ENCODE results near the gene SEMA4B.
"Not testable (repeated sequence)": the region's sequence is repeated elsewhere in the genome, so short reads cannot be mapped to it uniquely, and the experiment has no call there.

Gene SEMA4B, protein sequence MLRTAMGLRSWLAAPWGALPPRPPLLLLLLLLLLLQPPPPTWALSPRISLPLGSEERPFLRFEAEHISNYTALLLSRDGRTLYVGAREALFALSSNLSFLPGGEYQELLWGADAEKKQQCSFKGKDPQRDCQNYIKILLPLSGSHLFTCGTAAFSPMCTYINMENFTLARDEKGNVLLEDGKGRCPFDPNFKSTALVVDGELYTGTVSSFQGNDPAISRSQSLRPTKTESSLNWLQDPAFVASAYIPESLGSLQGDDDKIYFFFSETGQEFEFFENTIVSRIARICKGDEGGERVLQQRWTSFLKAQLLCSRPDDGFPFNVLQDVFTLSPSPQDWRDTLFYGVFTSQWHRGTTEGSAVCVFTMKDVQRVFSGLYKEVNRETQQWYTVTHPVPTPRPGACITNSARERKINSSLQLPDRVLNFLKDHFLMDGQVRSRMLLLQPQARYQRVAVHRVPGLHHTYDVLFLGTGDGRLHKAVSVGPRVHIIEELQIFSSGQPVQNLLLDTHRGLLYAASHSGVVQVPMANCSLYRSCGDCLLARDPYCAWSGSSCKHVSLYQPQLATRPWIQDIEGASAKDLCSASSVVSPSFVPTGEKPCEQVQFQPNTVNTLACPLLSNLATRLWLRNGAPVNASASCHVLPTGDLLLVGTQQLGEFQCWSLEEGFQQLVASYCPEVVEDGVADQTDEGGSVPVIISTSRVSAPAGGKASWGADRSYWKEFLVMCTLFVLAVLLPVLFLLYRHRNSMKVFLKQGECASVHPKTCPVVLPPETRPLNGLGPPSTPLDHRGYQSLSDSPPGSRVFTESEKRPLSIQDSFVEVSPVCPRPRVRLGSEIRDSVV

DNA sequence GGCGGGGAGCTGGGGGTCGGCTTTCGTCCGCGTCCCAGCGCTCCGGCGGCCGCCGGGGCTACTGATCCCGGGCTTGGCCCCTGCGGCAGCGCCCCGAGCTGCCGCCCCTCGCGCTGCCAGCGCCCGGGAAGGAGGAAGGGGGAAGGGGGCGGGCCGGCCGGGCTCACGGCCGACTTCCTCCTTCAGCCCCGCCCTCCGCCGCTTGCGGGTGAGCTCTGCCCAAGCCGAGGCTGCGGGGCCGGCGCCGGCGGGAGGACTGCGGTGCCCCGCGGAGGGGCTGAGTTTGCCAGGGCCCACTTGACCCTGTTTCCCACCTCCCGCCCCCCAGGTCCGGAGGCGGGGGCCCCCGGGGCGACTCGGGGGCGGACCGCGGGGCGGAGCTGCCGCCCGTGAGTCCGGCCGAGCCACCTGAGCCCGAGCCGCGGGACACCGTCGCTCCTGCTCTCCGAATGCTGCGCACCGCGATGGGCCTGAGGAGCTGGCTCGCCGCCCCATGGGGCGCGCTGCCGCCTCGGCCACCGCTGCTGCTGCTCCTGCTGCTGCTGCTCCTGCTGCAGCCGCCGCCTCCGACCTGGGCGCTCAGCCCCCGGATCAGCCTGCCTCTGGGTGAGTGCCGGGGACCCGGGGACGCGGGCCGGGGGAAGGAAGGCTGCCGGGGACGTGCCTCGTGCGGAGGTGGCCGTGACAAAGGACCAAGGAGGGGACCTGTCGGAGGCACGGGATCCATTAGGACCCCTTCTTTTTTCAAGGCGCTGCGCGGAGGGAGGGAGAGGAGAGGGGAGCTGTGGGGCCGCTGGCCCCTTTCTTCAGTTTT, at the start of gene SEMA4B:
Gene SEMA4B (plus strand): TSS at position 201 of the 814 bp plus-strand sequence. CDS start 249 bp downstream, at position 450.
- Histone ChIP-seq H3K27me3 (ENCODE audit: control insufficient read depth, insufficient read depth, low read length) (no peaks in the 10 kb centered on the region), H3K4me3 (ENCODE audit: low read length) (peak within 1 kb of the TSS; percentile 85), H3K4me1 (ENCODE audit: control insufficient read depth, low read depth, low read length) (peaks cover 18% of the 10 kb centered on the region), H3K36me3 (ENCODE audit: control insufficient read depth, low read depth, low read length) (peaks cover 2% of the 10 kb centered on the region), H3K27ac (ENCODE audit: low read length) (peak within 1 kb of the TSS; percentile 24), H3K9me3 (ENCODE audit: control insufficient read depth, low read depth, low read length) (no peaks in the 10 kb centered on the region), H3K9ac (ENCODE audit: low read length) (peak within 1 kb of the TSS; percentile 86)

DNA sequence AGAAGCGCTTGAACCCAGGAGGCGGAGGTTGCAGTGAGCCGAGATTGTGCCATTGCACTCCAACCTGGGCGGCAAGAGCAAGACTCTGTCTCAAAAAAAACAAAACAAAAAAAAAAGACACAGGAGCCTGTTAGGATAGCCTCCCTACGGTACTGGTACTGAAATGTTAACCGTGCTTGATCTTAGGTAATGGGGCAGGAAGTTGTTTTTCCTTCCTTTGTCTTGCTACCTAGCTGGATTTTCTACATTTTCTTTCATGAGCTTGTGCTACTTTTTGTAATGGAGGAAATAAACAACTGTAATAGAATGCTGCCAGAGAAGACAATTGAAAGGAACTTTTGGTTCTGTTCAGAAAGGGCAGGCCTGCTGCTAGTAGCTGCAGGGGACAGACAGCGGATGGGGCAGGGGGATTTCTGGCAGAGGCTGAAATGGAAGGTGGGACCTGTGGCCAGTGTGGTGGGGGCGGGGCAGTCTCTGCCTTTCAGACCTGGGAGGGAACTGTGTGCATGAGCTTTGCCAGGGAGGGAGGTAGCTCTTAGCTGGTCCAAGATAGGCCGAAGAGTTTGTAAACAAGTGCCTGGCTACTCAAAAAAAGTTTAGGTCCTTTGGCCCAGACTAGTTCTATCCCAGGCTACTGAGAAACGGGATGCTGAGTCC, 49.0 kb upstream of the SEMA4B start:
- Histone ChIP-seq H3K4me1 (ENCODE audit: control insufficient read depth, low read depth, low read length) (peaks cover 18% of the 10 kb centered on the region), H3K27me3 (ENCODE audit: control insufficient read depth, insufficient read depth, low read length) (peaks cover 10% of the 10 kb centered on the region), H3K9ac (ENCODE audit: low read length) (peak overlapping the region; percentile 5), H3K9me3 (ENCODE audit: control insufficient read depth, low read depth, low read length) (no peaks in the 10 kb centered on the region), H3K27ac (ENCODE audit: low read length) (peak overlapping the region; percentile 32), H3K36me3 (ENCODE audit: control insufficient read depth, low read depth, low read length) (no peaks in the 10 kb centered on the region), H3K4me3 (ENCODE audit: low read length) (no peak overlapping the region)

DNA sequence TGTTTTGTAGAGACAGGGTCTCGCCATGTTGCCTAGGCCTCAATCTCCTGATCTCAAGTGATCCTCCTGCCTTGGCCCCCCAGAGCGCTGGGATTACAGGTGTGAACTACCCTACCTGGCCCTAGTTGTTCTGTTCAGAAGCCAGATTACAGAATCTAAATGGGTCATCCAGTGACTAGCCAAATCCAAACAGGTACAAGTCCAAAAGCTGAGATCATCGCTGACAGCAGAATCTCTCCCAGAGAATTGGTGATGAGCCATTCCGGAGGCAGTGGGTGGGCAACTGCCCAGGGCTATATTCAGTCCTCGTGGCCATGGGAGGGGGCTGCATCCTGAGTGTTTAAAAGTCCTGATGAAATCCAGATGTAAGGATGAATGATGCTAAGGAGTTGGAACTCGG, 47.5 kb upstream of the SEMA4B start:
- Histone ChIP-seq H3K4me3 (ENCODE audit: low read length) (no peak overlapping the region), H3K4me1 (ENCODE audit: control insufficient read depth, low read depth, low read length) (peaks cover 22% of the 10 kb centered on the region), H3K36me3 (ENCODE audit: control insufficient read depth, low read depth, low read length) (no peaks in the 10 kb centered on the region), H3K9me3 (ENCODE audit: control insufficient read depth, low read depth, low read length) (no peaks in the 10 kb centered on the region), H3K9ac (ENCODE audit: low read length) (no peak overlapping the region), H3K27me3 (ENCODE audit: control insufficient read depth, insufficient read depth, low read length) (peaks cover 10% of the 10 kb centered on the region), H3K27ac (ENCODE audit: low read length) (no peak overlapping the region)

DNA sequence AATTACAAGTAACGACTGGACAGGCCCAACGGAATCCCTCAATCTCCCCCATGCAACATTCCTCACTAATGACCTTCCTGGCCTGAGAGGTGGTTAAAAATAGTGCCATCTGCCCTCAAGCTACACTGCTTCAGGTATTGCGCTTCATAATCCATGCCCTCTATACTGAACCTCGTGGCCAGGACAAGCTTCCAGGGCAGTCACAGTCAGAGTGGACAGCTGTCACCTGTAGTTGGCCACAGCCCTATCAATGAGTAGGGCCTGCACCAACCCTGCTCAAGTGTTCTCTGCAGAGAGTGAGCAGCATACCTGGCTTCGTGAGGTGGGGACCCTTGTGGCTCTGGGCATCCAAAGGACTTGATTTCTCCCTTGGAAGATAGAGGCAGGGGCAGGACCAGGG, 46.9 kb upstream of the SEMA4B start:
- no peak overlapping the region for H3K4me3 ChIP-seq (ENCODE audit: low read length)
- H3K36me3 ChIP-seq (ENCODE audit: control insufficient read depth, low read depth, low read length), result no peaks in the 10 kb centered on the region
- H3K9me3 ChIP-seq (ENCODE audit: control insufficient read depth, low read depth, low read length), result no peaks in the 10 kb centered on the region
- H3K4me1 ChIP-seq (ENCODE audit: control insufficient read depth, low read depth, low read length), result peaks cover 22% of the 10 kb centered on the region
- H3K27me3 ChIP-seq (ENCODE audit: control insufficient read depth, insufficient read depth, low read length), result peaks cover 10% of the 10 kb centered on the region
- H3K9ac ChIP-seq (ENCODE audit: low read length), result no peak overlapping the region
- H3K27ac ChIP-seq (ENCODE audit: low read length), result no peak overlapping the region

DNA sequence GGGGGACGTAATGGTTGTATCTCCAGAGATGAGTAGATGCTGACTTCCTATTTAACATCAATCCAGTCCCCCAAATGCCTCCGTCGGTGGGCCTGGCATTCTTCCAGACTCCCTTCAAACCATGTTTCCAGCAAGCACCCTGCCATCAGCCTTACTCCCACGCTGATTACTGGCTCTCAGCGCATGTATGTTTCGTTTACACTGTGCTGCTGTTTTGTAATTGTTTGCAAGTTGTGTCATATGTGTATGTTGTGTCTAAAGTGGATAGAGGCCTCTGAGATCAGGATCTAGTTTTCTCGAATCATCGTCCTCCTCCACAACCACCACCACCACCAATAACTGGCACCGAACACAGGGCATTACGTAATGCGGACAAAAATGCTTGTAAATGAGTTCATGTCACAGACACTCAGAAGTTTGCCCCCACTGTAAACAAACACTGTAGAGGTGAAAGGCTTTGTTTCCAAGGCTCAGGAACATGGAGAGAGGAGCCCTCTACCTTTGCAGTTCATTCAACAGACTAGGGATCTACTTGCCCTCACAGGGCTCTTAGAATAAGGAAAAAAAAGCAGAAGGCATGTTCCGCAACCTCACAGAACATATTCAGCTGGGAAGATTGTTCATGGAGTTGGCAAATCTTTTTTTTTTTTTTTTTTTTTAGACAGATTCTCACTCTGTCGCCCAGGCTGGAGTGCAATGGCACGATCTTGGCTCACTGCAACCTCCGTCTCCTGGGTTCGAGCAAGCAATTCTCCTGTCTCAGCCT, 46.1 kb upstream of the SEMA4B start:
- no peak overlapping the region for H3K27ac ChIP-seq (ENCODE audit: low read length)

DNA sequence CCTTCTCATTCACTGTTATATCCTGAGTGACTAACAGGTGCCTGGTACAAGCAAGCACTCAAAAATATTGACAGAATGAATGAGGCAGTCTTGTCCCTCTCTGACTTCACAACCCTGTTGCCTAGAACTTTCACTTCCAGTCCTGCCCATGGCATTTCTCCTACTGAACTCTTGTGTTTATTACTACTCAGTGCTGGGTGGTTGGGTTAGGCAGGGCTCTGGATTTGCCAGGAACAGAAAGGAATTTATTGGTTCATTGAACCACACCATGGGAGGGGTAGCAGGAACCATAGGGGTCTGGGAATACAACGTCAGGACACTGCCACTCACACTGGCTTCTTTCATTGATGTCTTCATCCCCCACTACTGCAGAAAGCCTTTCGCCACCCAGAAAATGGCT, 41.9 kb upstream of the SEMA4B start:
- H3K9ac ChIP-seq (ENCODE audit: low read length), result no peak overlapping the region
- no peak overlapping the region for H3K27ac ChIP-seq (ENCODE audit: low read length)
- H3K36me3 ChIP-seq (ENCODE audit: control insufficient read depth, low read depth, low read length), result no peaks in the 10 kb centered on the region
- H3K27me3 ChIP-seq (ENCODE audit: control insufficient read depth, insufficient read depth, low read length), result no peaks in the 10 kb centered on the region
- H3K9me3 ChIP-seq (ENCODE audit: control insufficient read depth, low read depth, low read length), result no peaks in the 10 kb centered on the region
- no peak overlapping the region for H3K4me3 ChIP-seq (ENCODE audit: low read length)
- peaks cover 15% of the 10 kb centered on the region for H3K4me1 ChIP-seq (ENCODE audit: control insufficient read depth, low read depth, low read length)

More for the DNA sequence above, 46.1 kb upstream of the SEMA4B start:
- Histone ChIP-seq H3K9ac (ENCODE audit: low read length) (no peak overlapping the region), H3K4me1 (ENCODE audit: control insufficient read depth, low read depth, low read length) (peaks cover 22% of the 10 kb centered on the region), H3K36me3 (ENCODE audit: control insufficient read depth, low read depth, low read length) (no peaks in the 10 kb centered on the region), H3K9me3 (ENCODE audit: control insufficient read depth, low read depth, low read length) (no peaks in the 10 kb centered on the region), H3K27me3 (ENCODE audit: control insufficient read depth, insufficient read depth, low read length) (peaks cover 7% of the 10 kb centered on the region), H3K4me3 (ENCODE audit: low read length) (no peak overlapping the region)

DNA sequence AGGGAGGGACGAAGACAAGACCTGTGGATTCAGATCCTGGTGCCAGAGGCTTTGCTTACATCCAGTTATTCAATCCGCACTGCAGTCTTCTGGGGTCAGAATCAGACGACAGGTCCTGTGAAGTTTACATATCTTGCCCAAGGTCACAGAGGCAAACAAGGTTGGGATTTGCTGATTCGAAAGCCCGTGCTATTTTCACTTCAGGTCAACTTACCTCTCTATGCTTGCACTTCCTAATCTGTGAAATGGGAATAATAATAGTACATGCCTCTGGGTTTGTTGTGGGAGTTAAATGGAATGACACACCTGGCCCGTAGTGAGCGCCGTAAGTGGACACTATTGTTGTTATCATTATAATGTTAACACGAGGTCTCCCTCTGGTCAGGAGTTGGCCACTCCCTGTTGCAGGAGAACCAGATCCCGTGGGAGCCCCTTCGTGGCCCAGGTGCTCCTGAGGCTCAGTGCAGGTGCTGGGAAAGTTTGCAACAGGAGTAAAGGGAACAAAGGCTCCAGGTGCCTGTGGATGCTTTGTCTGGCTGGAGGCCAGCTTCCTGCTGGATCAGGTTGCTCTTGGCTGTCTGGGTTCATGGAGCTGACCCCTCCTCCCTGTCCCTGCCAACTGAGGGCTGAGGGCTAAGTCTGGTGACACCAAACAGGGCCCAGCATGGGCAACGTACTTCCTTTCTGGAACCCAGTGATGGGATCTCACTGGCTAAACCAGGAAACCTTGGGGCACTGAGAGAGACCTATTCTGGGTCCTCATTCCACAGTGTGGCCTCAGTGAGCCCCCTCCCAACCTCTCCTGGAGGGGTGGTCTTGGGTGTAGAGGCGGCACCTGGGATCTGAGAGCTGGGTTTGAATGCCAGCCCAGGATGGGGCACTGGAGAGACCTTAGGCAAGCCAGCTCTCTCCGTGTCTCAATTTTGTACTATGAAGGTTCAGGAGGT, 40.1 kb upstream of the SEMA4B start:
- Histone ChIP-seq H3K4me3 (ENCODE audit: low read length) (no peak overlapping the region), H3K27me3 (ENCODE audit: control insufficient read depth, insufficient read depth, low read length) (no peaks in the 10 kb centered on the region), H3K9me3 (ENCODE audit: control insufficient read depth, low read depth, low read length) (no peaks in the 10 kb centered on the region), H3K4me1 (ENCODE audit: control insufficient read depth, low read depth, low read length) (peaks cover 15% of the 10 kb centered on the region), H3K9ac (ENCODE audit: low read length) (no peak overlapping the region), H3K27ac (ENCODE audit: low read length) (no peak overlapping the region), H3K36me3 (ENCODE audit: control insufficient read depth, low read depth, low read length) (no peaks in the 10 kb centered on the region)

DNA sequence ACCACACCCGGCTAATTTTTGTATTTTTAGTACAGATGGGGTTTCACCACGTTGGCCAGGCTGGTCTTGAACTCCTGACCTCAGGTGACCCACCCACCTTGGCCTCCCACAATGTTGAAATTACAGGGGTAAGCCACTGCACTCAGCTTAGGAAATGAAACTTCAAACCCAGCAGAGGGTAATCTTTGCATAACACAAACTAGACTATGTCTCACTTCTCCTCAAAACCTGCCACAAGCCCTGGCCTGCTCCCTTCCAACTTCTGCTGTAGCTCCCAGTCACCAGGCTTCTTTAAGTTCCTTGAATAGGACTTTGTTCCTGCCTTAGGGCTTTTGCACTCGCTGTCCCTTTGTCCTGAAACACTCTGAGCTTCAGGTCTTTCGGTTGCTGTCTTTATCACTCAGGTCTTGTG, 39.2 kb upstream of the SEMA4B start:
- Histone ChIP-seq H3K4me1 (ENCODE audit: control insufficient read depth, low read depth, low read length) (peaks cover 15% of the 10 kb centered on the region), H3K27ac (ENCODE audit: low read length) (no peak overlapping the region), H3K9me3 (ENCODE audit: control insufficient read depth, low read depth, low read length) (no peaks in the 10 kb centered on the region), H3K27me3 (ENCODE audit: control insufficient read depth, insufficient read depth, low read length) (no peaks in the 10 kb centered on the region), H3K4me3 (ENCODE audit: low read length) (no peak overlapping the region), H3K9ac (ENCODE audit: low read length) (no peak overlapping the region), H3K36me3 (ENCODE audit: control insufficient read depth, low read depth, low read length) (no peaks in the 10 kb centered on the region)

DNA sequence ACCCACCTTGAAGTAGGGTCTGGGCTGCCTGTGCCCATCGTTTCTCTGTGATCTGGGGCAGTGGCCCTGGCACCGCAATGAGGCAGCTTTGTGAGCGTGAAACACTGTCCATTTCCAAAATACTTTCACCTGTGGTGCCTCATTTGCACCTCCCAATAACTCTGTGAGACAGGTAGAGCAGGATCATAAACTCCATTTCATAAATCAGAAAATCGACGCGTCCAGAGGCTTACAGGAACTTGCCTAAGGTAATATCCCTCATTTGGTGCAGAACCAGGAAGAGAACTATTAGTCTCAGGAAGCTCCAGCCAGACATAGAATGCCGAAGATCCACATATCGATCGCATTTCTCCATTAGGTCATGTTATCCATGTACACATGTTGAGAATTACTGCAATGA, 38.2 kb upstream of the SEMA4B start:
- Histone ChIP-seq H3K27me3 (ENCODE audit: control insufficient read depth, insufficient read depth, low read length) (no peaks in the 10 kb centered on the region), H3K36me3 (ENCODE audit: control insufficient read depth, low read depth, low read length) (no peaks in the 10 kb centered on the region), H3K9ac (ENCODE audit: low read length) (no peak overlapping the region), H3K4me1 (ENCODE audit: control insufficient read depth, low read depth, low read length) (peaks cover 14% of the 10 kb centered on the region), H3K27ac (ENCODE audit: low read length) (no peak overlapping the region), H3K4me3 (ENCODE audit: low read length) (no peak overlapping the region), H3K9me3 (ENCODE audit: control insufficient read depth, low read depth, low read length) (no peaks in the 10 kb centered on the region)

DNA sequence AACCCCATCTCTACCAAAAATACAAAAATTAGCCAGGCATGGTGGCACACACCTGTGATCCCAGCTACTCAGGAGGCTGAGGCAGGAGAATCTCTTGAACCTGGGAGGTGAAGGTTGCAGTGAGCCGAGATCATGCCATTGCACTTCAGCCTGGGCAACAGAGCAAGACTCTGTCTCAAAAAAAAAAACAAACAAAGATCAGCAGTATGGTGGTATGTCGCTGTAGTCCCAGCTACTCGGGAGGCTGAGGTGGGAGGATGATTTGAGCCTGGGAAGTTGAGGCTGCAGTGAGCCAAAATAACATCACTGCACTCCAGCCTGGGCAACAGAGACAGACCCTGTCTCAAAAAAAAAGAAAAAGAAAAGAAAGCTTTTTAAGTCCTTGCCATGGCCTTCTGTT, 36.9 kb upstream of the SEMA4B start:
- peaks cover 11% of the 10 kb centered on the region for H3K4me1 ChIP-seq (ENCODE audit: control insufficient read depth, low read depth, low read length)
- not testable (repeated sequence) for H3K36me3 ChIP-seq (ENCODE audit: control insufficient read depth, low read depth, low read length); H3K27me3 ChIP-seq (ENCODE audit: control insufficient read depth, insufficient read depth, low read length); H3K9ac ChIP-seq (ENCODE audit: low read length); H3K9me3 ChIP-seq (ENCODE audit: control insufficient read depth, low read depth, low read length); H3K4me3 ChIP-seq (ENCODE audit: low read length); H3K27ac ChIP-seq (ENCODE audit: low read length)

Measured in iPS-18a (cell line).